Neural progenitor cell (in vitro differentiated cells): ENCODE data around the gene CELF5.

Source experiments
- CTCF ChIP-seq: fragments of 200-600 bp; sonication (generic); IDR thresholded peaks from 2 replicates; pipeline ENCODE4 v1.5.1; 2017; ENCODE audit warnings: antibody characterized with exemption, mild to moderate bottlenecking
- EZH2 ChIP-seq: fragments of 200-600 bp; sonication (generic); IDR thresholded peaks from 2 replicates; pipeline ENCODE4 v1.6.1; 2017; ENCODE audit warnings: antibody characterized with exemption, mild to moderate bottlenecking, moderate library complexity

- no peak for TF ChIP-seq CTCF
- no peak for TF ChIP-seq EZH2
Measured at GRCh38 chr19:3333020-3333583, 108.6 kb downstream of the CELF5 start.
